Gastrocnemius medialis (tissue), 4 donors: ENCODE results near the gene LAMC3. TPM values are rescaled to one million over a fixed set of nuclear protein-coding genes. Genes with fewer than 3 reads are reported as not detected.

Experiments used
- ATAC-seq, 2 donors: fragments of 150-250 bp; one replicate each; pipeline ENCODE4 v1.9.1; 2016
- DNase-seq, 2 donors: peaks; one replicate each; pipeline ENCODE4 v3.0.0-alpha.2; 2019
- H3K27ac ChIP-seq, 4 donors: fragments of 200-600 bp; sonication (generic); 1 replicate in 1 of 4; 2 replicates in 3 of 4; pipeline ENCODE4 v1.5.1; 2016 to 2018; ENCODE audit warnings: mild to moderate bottlenecking in 2 of 4, moderate library complexity in 1 of 4
- H3K27me3 ChIP-seq, 3 donors: fragments of 200-600 bp; sonication (generic) in 2 of 3; 1 replicate in 1 of 3; 2 replicates in 2 of 3; pipeline versions ENCODE4 v1.5.1 to v1.6.0; 2016 to 2019; ENCODE audit warnings: mild to moderate bottlenecking in 1 of 3, moderate library complexity in 1 of 3
- H3K36me3 ChIP-seq, 2 donors: fragments of 200-600 bp; sonication (generic) in 1 of 2; one replicate each; pipeline ENCODE4 v1.5.1; 2017 to 2018
- H3K4me1 ChIP-seq, 2 donors: fragments of 200-600 bp; sonication (generic) in 1 of 2; one replicate each; pipeline ENCODE4 v1.5.1; 2016 to 2017; ENCODE audit warnings: mild to moderate bottlenecking in 2 of 2
- H3K4me3 ChIP-seq, 4 donors: fragments of 200-600 bp; sonication (generic) in 3 of 4; 1 replicate in 1 of 4; 2 replicates in 3 of 4; pipeline ENCODE4 v1.5.1; 2016 to 2019; ENCODE audit warnings: mild to moderate bottlenecking in 2 of 4
- H3K9me3 ChIP-seq, 3 donors: fragments of 200-600 bp; sonication (generic) in 2 of 3; 1 replicate in 1 of 3; 2 replicates in 2 of 3; pipeline ENCODE4 v1.5.1; 2016 to 2019
- CTCF ChIP-seq, 5 experiments: fragments of 450-650 bp in 3 of 5; fragments of 200-600 bp in 2 of 5; sonication (generic) in 2 of 5; IDR thresholded peaks in 4 of 5; conservative IDR thresholded peaks in 1 of 5; 1 replicate in 4 of 5; 2 replicates in 1 of 5; pipeline ENCODE4 v1.5.1; 2016 to 2019; ENCODE audit warnings: antibody characterized with exemption in 5 of 5, mild to moderate bottlenecking in 3 of 5, moderate library complexity in 3 of 5
- POLR2A ChIP-seq, 2 donors: fragments of 450-650 bp; IDR thresholded peaks; one replicate each; pipeline ENCODE4 v1.6.1; 2017; ENCODE audit warnings: antibody characterized with exemption in 2 of 2, mild to moderate bottlenecking in 2 of 2, moderate library complexity in 2 of 2
- in situ Hi-C, 4 donors: fragments of 200-750 bp; cut with MboI; loops; one replicate each; pipeline versions ENCODE4 v1.15.0 to v1.8.0; 2017; ENCODE audit warnings: low sequenced_read_pairs in 4 of 4
- intact Hi-C: fragments of 100-400 bp; cut with DNase I; formaldehyde crosslinking; loops from one replicate; pipeline ENCODE4 v1.15.1; 2023; ENCODE audit warnings: low total_unique reads
- total RNA-seq, 4 donors: library from RNA; depleted of rRNA; stranded (reverse); fragments of >200 nt; gene quantifications; one replicate each; pipeline versions ENCODE4 v1.1.0 to v1.2.3, GENCODE V29; 2016

Gene LAMC3
- total RNA-seq, 4 donors from 2014 or later: 0.07 to 1.5 (median 0.72) TPM

- Histone ChIP-seq H3K4me3 (no peak overlapping the region), H3K9me3 (no peaks in the 10 kb centered on the region), H3K36me3 (no peaks in the 10 kb centered on the region), H3K27me3 (peaks cover 0 to 7% (median 0%) of the 10 kb centered on the region in 3 donors), H3K4me1 (peaks cover 4 to 7% of the 10 kb centered on the region in 2 donors), H3K27ac (no peak overlapping the region)
- in situ Hi-C loops (no loop called here), intact Hi-C loops (no loop called here)
- TF ChIP-seq CTCF (IDR thresholded peaks at IDR 0.05 in 4 of 5, conservative IDR thresholded peaks at IDR 0.05 in 1 of 5): no peak
- TF ChIP-seq POLR2A (IDR thresholded peaks at IDR 0.05): no peak
- DNase-seq: no peak
- ATAC-seq: no peak
Measured at GRCh38 chr9:131039129-131039954, 30.4 kb downstream of the LAMC3 start.

- H3K4me1 ChIP-seq: peaks cover 2 to 4% of the 10 kb centered on the region in 2 donors
- H3K4me3 ChIP-seq: no peak overlapping the region
- no peaks in the 10 kb centered on the region for H3K36me3 ChIP-seq
- ATAC-seq (no peak), DNase-seq (no peak)
- TF ChIP-seq POLR2A (IDR thresholded peaks at IDR 0.05): no peak
- no peak for TF ChIP-seq CTCF (IDR thresholded peaks at IDR 0.05 in 4 of 5, conservative IDR thresholded peaks at IDR 0.05 in 1 of 5)
- intact Hi-C loops (no loop called here), in situ Hi-C loops (no loop called here)
- no peaks in the 10 kb centered on the region for H3K9me3 ChIP-seq
- H3K27me3 ChIP-seq: no peaks in the 10 kb centered on the region
- no peak overlapping the region for H3K27ac ChIP-seq
Measured at GRCh38 chr9:131042666-131043065, 33.7 kb downstream of the LAMC3 start.

- no peak overlapping the region for H3K27ac ChIP-seq
- intact Hi-C loops: no loop called here
- in situ Hi-C loops: no loop called here
- no peak overlapping the region for H3K4me3 ChIP-seq
- H3K36me3 ChIP-seq: no peaks in the 10 kb centered on the region
- no peaks in the 10 kb centered on the region for H3K27me3 ChIP-seq
- H3K4me1 ChIP-seq: peaks cover 0 to under 1% of the 10 kb centered on the region in 2 donors
- TF ChIP-seq POLR2A (IDR thresholded peaks at IDR 0.05): no peak
- TF ChIP-seq CTCF (IDR thresholded peaks at IDR 0.05 in 4 of 5, conservative IDR thresholded peaks at IDR 0.05 in 1 of 5): no peak
- DNase-seq (no peak), ATAC-seq (no peak)
- H3K9me3 ChIP-seq: no peaks in the 10 kb centered on the region
Measured at GRCh38 chr9:131043087-131043486, 34.1 kb downstream of the LAMC3 start.

- Histone ChIP-seq H3K4me1 (no peaks in the 10 kb centered on the region), H3K27ac (no peak overlapping the region), H3K9me3 (no peaks in the 10 kb centered on the region), H3K27me3 (no peaks in the 10 kb centered on the region), H3K36me3 (no peaks in the 10 kb centered on the region), H3K4me3 (no peak overlapping the region)
- no peak for DNase-seq
- no peak for ATAC-seq
- TF ChIP-seq CTCF (IDR thresholded peaks at IDR 0.05 in 4 of 5, conservative IDR thresholded peaks at IDR 0.05 in 1 of 5) (no peak), POLR2A (IDR thresholded peaks at IDR 0.05) (no peak)
- intact Hi-C loops: no loop called here
- in situ Hi-C loops: no loop called here
Measured at GRCh38 chr9:131043646-131044045, 34.7 kb downstream of the LAMC3 start.
